NCI-H524 (cell line): ENCODE results near the gene ACOXL.

Experiments used
- DNase-seq, 2 experiments: peaks; one replicate each; lab custom pipeline; 2025; lab: John Stamatoyannopoulos, UW

The ACOXL gene

DNA sequence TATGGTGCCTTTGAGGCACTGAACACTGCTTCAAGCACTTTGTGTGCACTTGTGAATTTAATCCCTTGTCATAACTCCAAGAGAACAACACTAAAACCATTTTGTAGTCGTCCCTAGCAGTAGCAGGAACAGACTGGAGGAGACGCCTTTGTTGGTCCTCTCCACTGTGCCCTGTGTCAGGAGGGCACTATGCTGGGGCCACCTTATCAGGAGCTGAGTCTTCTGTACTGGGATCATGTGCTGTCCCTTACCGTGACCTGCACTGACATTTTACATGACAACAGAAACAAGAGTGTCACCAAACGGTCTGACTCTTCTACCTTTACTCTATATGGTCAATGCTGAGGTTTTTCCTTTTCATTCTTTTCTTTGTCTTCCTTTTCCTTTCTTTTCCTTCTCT lies 62.0 kb downstream of the ACOXL start:
- no peak for DNase-seq

DNA sequence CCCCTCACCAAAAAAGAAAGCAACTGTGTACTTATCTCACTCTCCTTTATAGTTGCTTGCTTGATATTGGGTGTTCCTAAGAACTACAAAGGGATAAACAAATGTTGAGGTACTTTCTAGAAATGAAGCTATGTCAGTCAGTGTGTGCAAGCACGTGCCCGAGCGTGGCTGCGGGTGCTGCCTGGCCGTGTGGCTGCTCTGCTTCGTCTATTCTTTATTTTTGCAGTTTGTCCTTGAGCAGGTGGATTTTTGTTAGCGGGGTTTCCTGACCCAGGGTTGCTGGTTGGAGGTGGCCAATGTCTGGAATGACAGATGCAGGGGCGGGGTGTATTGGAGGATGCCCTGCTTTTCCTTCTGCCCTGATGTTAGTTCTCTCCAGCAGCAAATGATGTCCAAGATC lies 62.6 kb downstream of the ACOXL start:
- no peak for DNase-seq

DNA sequence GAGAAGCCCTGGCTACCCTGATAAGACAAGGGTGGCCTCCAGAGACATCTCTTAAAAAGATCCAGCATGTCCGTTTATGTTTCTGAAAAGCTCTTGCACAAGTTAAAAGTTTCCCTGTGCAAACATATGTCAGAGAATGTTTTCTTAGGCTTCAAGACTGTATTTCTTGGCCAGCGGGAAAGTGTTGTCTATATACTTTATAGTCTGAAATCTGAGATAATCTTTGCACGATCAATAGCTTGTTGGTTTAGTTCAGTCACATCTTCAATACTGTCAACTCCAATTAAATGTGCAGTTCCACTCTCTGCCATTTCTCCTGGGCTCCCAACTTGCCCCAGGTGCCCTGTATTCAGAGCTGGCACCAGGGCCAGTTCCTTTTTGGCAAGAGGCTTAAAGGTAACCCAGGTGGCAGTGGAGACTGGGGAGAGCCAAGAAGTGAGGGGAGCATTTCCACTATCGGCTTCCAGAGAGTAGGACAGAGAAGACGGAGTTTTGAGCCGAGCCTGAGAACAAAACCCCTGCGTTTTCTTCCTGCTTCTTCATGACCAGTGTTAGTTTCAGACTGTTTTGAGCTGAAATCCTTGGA lies 64.4 kb downstream of the ACOXL start:
- DNase-seq, result no peak

DNA sequence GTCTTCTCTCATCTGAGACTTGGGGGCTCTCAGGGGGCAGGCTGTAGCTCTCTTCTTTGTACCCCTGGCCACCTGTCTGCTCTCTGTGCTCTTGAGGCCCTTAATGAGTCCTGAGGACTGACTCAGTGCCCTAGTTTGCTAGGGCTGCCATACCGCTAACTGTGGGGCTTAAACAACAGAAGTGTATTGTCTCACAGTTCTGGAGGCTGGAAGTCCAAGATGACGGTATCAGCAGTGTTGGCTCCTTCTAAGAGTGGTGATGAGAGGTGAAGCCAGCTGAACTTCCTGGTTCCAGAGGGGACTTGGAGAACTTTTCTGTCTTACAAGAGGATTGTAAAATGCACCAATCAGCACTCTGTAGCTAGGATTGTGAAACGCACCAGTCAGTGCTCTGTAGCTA lies 67.0 kb downstream of the ACOXL start:
- DNase-seq, result no peak

DNA sequence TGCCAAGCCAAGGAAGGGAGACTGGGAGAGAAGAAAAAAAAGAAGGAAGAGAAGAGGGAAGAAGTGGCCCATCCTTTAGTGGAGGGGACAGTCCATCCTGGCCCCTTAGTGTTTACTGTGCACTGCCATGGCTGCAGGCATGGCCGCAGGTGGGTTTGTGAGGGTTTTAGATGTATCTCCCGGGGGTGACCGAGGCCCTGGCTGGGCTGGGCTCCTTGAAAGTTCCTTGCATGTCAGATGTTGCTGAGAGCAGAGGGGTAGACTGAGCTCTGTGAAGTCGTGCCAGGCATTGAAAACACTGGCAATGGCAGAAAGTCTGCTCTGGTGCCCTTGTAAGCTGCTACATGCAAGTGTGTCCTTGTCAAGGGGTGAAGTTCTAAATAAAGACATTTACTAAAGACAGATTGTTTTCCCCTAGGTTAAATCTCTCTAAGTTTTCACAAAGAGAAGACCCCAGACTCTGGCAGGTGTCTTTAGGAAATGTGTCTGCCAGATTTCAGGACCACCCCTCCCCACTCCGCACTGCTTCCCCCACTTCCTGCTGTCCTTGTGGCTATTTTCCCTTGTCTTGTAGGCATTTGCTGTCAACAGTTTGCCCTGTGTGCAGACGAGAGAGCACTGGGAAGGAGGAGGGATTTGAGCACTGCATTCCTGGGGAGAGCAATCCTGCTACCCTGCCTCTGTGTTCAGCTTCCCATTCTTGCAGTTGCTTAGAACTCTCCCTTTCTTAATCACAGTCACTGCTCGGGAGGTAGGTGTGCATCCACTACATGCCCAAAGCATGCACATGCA lies 68.4 kb downstream of the ACOXL start:
- no peak for DNase-seq

DNA sequence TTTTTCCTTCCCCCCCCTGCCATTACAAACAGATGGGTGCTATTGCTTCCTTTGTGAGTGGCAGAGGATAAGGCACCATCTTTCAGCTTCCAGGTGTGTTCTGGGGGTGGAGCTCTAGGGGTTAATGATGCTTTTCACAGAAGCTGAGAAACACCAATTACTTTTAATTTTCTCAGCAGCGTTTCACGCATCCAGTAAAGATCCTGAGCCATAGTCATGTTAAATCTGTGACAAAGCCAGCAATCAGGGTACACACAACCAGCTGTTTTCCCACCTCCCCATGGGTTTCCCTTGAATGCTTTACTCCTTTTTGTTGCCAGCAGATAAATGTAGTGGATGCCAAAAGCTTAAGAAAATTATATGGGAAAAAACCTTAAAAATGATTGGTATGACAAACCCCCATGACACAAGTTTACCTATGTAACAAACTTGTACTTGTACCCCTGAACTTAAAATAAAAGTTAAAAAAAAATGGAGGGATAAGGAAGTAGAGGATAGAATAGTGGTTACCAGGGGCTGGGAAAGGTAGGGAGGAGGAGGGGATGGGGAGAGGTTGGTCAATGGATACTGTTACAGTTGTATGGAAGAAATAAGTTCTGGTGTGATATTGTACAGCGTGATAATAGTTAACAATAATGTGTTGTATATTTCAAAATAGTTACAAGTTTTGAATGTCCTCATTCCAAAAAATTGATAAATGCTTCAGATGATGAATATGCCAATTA lies 70.0 kb downstream of the ACOXL start:
- DNase-seq, result no peak

DNA sequence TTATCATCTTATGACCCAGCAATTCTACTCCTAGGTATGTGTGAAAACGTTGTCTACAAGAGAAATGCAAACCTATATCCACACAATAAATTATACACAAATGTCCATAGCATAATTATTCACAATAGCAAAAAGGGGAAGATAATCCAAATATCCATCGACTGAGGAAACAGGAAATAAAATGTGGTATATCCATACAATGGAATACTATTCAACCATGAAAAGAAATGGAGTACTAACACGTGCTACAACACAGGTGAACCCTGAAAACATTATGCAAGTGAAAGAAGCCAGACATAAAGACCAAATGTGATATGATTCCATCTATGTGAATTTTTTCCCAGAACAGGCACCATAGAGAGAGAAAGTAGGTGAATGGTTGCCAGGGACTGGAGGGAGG lies 72.1 kb downstream of the ACOXL start:
- DNase-seq, result no peak

DNA sequence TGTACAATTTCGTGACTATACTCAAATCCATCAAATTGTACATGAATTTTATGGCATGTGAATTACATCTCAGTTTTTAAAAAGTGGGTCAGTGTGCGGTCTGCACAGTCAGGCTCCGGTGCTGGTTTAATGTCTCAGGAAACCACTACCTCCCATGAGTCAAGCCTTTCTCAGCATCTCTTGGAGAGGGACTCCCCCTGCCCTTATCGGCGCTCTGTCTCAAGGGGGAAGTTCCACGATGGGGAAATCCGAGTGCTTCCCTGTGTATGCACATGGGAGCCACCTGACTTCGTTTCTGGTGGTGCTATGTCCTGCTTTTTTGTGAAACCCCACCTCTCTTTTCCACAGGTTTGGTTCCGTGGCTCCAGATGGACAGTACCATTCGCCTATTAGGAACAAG lies 72.5 kb downstream of the ACOXL start:
- no peak for DNase-seq

DNA sequence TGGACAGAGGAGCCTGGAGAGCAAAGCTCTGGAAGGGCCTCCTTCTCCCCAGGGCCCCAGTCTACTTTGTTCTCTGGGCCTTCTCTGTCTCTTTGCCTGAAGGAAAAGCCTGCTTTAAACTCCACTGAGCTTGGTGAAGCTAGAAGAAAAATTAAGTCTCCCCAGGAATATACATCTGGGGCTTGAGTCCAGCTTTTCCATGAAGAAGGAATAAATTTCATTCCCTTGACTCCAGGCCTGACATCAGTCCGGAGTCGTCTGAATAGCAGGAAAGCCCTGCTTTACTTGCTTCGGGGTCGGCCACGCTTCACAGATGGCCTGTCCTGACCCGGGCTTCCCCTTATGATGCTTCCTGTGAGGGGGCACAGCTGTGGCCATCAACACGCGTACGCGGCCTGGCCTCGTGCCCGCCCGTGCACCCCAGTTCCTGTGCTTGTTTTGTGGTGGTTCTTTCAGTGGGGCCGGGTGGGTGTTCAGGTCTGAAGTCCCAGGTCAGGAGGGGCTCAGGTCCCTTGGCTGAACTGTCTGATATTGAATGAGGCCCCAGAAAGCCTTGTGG lies 73.6 kb downstream of the ACOXL start:
- DNase-seq, result no peak

DNA sequence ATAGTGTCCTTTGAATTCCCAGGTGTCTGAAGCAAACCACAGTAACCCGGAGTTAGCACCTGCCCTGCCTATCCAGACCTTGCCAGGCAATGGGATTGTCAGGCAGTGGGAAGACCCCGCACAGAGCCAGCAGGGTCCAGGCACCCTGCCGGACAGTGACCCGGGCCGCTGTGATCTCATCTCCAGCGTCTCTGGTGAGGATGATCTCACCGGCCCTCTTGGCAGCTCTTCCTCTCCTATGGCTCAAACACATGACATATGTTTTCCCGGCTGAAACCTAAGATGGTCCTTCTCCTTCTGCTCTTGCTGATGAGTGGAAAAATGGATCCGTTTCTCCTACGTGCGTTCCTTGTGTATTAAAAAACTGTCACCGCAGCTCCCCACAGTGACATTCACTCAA lies 75.1 kb downstream of the ACOXL start:
- peak; percentile 18 to 78 for DNase-seq

DNA sequence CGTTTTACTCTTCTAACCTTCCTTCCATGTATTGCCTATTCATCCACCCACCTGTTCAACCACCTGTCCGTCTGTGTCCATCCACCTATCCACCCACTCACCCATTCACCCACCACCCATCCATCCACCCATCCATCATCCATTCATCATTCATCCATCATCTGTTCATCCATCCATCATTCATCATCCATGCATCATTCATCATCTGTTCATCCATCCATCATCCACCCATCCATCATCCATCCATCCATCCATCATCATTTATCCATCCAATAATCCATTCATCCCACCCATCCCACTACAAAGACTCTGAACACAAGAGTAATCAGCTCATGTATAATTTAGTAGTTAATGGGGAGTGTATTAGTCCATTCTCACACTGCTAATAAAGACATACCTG lies 78.0 kb downstream of the ACOXL start:
- DNase-seq, result no peak

DNA sequence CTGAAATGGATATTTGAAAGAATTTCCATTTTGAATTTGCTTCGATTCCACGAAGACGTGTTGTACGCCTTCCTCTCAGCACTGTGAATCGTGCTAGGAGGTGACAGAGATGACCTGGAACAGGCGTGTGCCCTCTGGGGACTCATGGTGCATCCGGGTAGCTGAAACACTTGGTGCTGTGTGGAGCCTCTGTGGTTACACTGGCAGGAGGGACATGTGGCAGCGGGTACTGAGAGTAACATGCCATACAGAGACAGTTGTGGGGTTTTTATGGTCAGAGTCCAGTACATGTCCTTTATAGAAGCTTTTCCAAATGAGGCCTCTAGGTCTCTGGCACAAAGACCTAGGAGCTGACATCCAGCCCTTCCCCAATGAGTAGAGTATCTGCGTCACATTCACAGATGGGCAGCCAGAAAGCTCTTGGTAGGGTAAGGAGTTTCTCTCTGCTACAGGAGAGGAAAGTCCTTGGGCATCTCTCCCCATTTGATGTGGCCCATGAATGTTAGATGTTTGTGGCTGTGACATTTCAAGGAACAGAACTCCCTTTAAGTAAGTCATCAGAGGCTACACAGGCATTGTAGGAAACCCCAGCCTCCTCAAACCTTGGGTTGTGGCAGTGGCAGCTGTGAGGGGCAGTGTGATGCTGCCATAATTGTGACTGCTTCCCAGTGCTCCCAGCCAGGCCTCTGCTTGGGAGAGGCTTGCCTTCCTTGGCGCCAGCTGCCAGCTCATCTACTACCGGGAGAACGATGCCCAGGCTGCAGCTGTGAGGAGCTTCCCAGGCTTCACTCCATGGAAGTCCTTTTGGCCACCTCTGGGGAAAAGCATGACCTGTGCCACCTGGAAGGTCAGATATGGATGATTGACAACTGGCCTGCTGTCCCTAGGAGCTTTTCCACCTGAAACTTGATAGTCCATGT lies 80.6 kb downstream of the ACOXL start:
- no peak for DNase-seq

DNA sequence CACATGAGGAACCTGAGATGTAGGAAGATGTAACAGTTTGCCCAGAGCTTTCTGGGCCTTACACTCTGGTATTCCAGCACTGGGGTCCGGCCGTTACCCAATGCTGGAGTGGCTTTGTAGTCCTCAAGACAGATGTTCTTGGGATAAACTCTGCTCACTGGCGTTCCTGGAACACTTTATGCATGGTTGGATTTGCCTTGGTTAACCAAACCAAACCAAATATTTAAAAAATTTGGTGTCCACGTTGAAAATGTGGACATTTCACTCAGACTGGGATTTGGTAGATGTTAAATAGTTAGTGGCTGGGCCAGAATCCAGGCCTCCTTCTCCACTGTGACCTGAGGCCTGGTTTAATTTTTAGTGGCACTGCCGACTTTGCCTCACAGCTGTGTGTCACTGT lies 81.5 kb downstream of the ACOXL start:
- no peak for DNase-seq

DNA sequence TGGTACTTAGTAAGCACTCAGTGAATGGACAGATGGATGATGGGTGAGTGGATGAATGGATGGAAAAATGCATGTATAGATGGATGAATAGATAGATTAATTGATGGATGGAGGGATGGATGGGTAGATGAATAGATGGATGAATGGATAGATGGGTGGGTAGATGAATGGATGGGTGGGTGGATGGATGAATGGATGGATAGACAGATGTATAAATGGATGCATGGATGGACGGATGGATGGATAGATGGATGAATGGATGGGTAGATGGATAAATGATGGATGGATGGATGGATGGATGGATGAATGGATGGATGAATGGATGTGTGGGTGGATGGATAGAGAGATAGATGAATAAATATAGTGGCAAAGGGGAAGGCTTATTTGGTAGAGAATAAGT lies 83.6 kb downstream of the ACOXL start:
- no peak for DNase-seq

DNA sequence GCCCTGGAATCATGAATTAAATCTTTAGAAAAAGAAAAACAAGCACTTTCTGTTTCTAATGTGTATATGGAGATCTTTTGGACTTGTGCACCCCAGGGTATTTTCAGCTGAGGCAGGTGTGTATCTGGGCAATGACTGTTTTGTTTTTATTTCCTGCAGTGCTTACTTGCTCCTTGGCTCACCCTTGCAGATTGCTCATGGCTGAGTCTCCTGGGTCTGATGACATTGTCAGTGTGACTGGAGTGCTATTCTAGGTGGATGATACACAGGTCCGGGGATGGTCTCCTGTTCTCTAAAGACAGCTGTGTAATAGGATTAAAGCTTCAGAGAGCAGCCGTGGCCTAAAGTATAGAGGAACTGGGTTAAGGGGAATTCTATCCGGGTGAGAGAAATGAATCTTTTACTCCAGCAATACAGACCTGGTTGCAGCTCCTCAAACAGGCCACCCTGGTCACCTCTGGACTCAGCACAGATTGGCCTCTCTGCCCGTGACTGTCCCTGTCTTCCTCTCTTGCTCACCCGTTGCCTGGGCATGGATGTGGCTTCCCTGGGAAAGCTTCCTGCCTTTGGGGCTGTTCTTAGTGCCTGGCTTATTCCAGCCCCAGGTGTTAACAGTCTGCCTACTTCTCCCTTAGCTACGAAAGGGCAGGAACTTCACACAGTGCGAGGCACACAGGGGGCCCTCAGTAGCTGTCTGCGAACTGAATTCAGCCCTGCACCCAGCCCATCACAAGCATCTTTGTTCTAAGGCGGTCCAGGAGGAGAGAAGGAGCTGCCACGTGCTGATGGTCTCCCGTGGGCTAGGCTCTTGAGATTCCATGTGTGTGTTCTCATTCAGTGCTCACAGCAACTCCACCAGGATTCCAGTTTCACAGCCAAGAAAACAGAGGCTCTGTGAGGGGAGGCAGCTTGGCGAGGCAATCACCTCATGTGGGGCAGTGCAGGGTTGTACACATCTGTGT lies 84.3 kb downstream of the ACOXL start:
- DNase-seq, result peak; percentile 14 to 79

DNA sequence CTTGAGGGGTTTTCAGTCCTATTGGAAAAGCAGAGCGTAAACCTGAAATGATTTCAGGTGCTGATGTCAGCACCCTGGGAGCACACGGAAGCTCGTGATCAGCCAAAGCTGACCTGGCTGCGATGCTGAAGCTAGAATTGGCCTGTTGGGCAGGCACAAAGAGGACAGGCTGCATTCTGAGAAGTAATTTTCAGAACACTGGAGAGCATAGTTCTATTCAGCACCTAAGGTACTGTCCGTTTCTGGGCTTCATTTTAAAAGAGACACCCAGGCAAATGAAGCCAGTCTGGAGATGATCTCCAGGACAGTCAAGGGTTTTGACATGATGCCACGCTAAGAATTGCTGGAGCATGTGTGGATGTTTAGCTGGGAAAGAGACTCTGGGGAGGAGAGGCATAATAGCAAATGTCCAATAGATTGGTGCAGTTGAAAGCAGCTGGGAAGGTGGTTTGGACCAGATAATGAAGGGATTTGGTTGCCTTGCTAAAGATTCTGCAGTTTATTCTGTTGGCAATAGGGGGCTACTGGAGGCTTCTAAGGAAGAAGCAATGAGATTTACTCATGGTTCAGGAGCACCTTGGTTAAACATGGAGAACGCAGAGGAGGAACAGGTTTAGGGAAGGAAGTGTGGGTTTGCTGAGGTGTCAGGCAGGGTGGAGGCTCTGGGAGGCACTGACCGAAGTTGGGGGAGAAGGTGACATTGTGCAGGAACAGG lies 86.6 kb downstream of the ACOXL start:
- no peak for DNase-seq

DNA sequence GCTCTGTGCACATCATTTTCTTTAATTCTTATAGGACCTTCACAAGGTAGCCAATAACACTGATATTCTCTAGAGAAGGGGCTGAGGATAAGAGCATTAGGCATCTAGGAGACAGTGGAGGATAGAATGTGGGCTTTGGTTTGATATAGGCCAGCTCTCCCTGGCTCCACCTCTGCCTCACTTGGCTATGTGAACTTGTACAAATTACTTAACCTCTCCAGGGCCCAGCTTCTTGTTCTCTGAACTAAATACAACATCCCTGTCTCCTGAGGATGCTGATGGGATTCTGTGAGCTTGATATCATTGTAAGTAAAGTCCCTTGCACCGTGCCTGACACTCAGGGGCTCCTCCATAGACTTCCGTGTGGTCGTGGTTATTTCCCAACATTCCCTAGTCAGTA lies 87.3 kb downstream of the ACOXL start:
- no peak for DNase-seq

DNA sequence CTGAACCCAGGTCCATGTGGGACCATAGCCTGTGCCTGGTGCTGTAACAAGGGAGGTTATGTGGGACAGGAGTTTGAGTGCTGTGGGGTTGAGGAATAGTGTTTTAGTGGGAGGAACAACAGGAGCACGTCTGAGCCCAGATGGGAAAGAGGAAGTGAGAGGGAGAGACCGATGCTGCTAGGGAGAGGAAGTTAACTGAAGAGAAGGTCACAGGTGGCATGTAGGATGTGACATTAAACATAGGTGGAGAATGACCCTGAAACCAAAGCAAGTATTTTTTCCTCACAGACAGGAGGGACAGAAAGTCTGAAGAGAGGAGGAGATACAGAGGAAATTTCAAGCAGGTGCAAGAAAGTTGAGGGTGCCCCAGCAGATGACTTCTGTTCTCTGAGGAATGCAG lies 87.8 kb downstream of the ACOXL start:
- no peak for DNase-seq

DNA sequence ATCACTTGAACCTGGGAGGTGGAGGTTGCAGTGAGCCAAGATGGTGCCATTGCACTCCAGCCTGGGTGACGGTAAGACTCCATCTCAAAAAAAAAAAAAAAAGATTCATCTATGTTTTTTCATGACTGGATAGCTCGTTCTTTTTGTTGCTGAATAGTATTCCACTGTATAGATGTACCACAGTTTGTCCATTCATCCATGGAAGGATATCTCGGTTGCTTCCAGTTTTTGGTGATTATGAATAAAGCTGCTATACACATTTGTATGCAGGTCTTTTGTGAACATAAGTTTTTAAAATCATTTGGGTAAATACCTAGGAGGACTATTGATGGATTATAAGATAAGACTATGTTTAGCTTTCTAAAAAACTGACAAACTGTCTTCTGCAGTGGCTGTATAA lies 90.8 kb downstream of the ACOXL start:
- no peak for DNase-seq

DNA sequence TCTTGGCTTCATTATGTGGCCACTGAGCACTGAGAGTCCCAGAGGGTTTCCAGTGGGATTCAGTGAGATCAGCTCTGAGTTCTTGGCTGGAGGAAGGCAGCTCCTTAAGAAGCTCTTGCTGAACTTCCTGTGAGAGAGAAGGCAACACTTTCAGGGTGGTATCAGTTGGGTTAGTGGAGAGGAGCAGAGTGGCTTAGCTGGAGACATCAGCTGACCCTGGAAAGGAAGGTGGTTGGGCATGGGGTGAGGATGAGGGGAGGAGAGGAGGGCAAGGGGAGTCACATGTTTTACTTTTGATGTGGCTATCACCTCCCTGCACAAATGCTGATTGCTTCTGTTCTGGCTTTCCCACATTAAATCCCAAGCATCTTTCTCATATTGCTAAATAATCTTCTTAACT lies 95.1 kb downstream of the ACOXL start:
- no peak for DNase-seq
